T-helper 1 cell (primary cell): ENCODE data around the gene OR10AD1.
A peak's percentile ranks its signal among the peaks of the same experiment; 100 is the strongest.
"Not testable (repeated sequence)": the region's sequence is repeated elsewhere in the genome, so short reads cannot be mapped to it uniquely, and the experiment has no call there.

ENCODE experiments used
- DNase-seq, 5 donors: peaks; one replicate each; pipeline ENCODE4 v3.0.0-alpha.2; 2012 to 2020

The OR10AD1 gene

DNA sequence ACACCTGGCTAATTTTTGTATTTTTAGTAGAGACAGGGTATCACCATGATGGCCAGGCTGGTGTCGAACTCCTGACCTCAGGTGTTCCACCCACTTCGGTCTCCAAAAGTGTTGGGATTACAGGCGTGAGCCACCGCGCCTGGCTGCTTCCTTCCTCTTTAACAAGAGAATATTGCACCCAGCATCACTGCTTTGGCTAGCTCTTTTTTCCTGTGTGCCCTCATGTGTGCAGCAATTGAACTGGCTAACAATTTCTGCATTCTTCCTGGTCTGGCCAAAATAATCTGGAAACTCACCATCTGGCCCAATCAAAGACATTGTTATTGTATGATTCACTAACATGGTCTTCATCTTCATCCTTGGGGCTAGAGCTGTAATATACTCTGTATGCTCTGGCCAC, 43.0 kb downstream of the OR10AD1 start:
- DNase-seq = no peak

- DNase-seq = peak in 1 of 5 donors; percentile 4
Measured at GRCh38 chr12:48157889-48158370, 45.2 kb downstream of the OR10AD1 start.

GRCh38 chr12:48157018-48157888, 45.8 kb downstream of the OR10AD1 start, which contains the start of gene ASB8:
Gene ASB8, minus strand, starts transcription at chr12:48157515. Its CDS starts 4,019 bp downstream, at chr12:48153496.
- peak; percentile 97 to 99 (median 99) for DNase-seq

DNA sequence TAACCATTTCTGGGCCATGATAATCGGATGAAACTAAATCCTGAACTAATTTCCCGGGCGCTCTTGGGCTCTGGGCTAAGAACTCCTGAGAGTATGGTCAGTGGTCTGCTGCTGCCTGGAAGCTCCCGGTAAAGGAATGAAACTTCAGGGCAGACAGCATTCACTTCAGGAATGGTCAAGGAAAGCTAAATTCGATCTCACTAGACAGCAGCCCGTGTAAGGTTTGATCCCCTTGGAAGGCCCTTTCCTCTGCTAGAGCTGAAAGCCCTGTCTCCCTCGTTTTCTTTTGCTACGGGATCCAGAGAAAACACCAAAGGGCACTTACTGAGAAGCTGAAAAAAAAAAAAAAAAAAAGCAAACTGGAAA, 46.5 kb downstream of the OR10AD1 start:
- DNase-seq = no peak

GRCh38 chr12:48155786-48156185, 47.3 kb downstream of the OR10AD1 start:
- DNase-seq = not testable (repeated sequence)
